Neural cell (in vitro differentiated cells): Measurements from ENCODE around the gene BHLHA15. TPM values are rescaled to one million over a fixed set of nuclear protein-coding genes. Genes with fewer than 3 reads are reported as not detected.

Experiments
- H2AFZ ChIP-seq: fragments of 200-600, 300-800 bp; sonication (generic), shearing (Covaris generic); 2 replicates; pipeline ENCODE4 v1.6.0; 2014; ENCODE audit warnings: low read depth, mild to moderate bottlenecking, antibody characterized with exemption, low read length, moderate library complexity
- H3F3A ChIP-seq: fragments of 200-600 bp; shearing (Covaris generic); 2 replicates; pipeline ENCODE4 v1.6.1; 2016; ENCODE audit warnings: mild to moderate bottlenecking, moderate library complexity, mixed read lengths, antibody characterized with exemption, low read length; ENCODE audit not compliant: insufficient read depth, poor library complexity, severe bottlenecking
- H3K27ac ChIP-seq: fragments of 200-600, 300-800 bp; sonication (generic), shearing (Covaris generic); 2 replicates; pipeline ENCODE4 v1.5.1; 2014; ENCODE audit warnings: mild to moderate bottlenecking, low read length, moderate library complexity
- H3K27me3 ChIP-seq: fragments of 300-800, 200-600 bp; sonication (generic), shearing (Covaris generic); 2 replicates; pipeline ENCODE4 v1.6.0; 2014; ENCODE audit warnings: mild to moderate bottlenecking, low read depth, low read length, moderate library complexity; ENCODE audit not compliant: insufficient read depth
- H3K36me3 ChIP-seq: fragments of 300-800, 200-600 bp; sonication (generic), shearing (Covaris generic); 2 replicates; pipeline ENCODE4 v1.5.1; 2014; ENCODE audit warnings: mild to moderate bottlenecking, antibody characterized with exemption, low read length, moderate library complexity; ENCODE audit not compliant: insufficient read depth
- H3K4me2 ChIP-seq: fragments of 300-800, 200-600 bp; sonication (generic), shearing (Covaris generic); 2 replicates; pipeline ENCODE4 v1.6.0; 2014; ENCODE audit warnings: mild to moderate bottlenecking, low read length
- H3K4me3 ChIP-seq: fragments of 300-800, 200-600 bp; sonication (generic), shearing (Covaris generic); 2 replicates; pipeline ENCODE4 v1.5.1; 2014; ENCODE audit warnings: mild to moderate bottlenecking, low read length, moderate library complexity
- H3K79me2 ChIP-seq: fragments of 200-600 bp; shearing (Covaris generic); replicated peaks from 2 replicates; pipeline ENCODE4 v1.6.0; 2014; ENCODE audit warnings: mild to moderate bottlenecking, low read length, moderate library complexity; ENCODE audit not compliant: insufficient read depth
- H3K9ac ChIP-seq: fragments of 300-800, 200-600 bp; sonication (generic), shearing (Covaris generic); 2 replicates; pipeline ENCODE4 v1.6.1; 2016; ENCODE audit warnings: mild to moderate bottlenecking, low read length, mixed read lengths
- H3K9me2 ChIP-seq: fragments of 200-600 bp; shearing (Covaris generic); 2 replicates; pipeline ENCODE4 v1.6.1; 2016; ENCODE audit warnings: mild to moderate bottlenecking, low read length, mixed read lengths; ENCODE audit not compliant: insufficient read depth
- H3K9me3 ChIP-seq: fragments of 200-600, 300-800 bp; sonication (generic), shearing (Covaris generic); 2 replicates; pipeline ENCODE4 v1.6.1; 2016; ENCODE audit warnings: mild to moderate bottlenecking, mixed run types, low read length, moderate library complexity, mixed read lengths
- H4K20me1 ChIP-seq: fragments of 200-600 bp; shearing (Covaris generic); 2 replicates; pipeline ENCODE4 v1.6.1; 2016; ENCODE audit warnings: mild to moderate bottlenecking, mixed run types; ENCODE audit not compliant: insufficient read depth
- EP300 ChIP-seq: fragments of 450-650 bp; conservative IDR thresholded peaks from 2 replicates; pipeline ENCODE4 v1.6.1; 2014; ENCODE audit warnings: antibody characterized with exemption, mild to moderate bottlenecking, moderate library complexity; ENCODE audit not compliant: poor library complexity, severe bottlenecking
- EZH2 ChIP-seq: fragments of 200-600, 300-800 bp; shearing (Covaris generic), sonication (generic); IDR thresholded peaks from 2 replicates; pipeline ENCODE4 v1.6.1; 2014; ENCODE audit warnings: antibody characterized with exemption, low read length, borderline replicate concordance, mild to moderate bottlenecking; ENCODE audit not compliant: insufficient read depth, poor library complexity, severe bottlenecking
- MXI1 ChIP-seq: fragments of 450-650 bp; conservative IDR thresholded peaks from 2 replicates; pipeline ENCODE4 v1.6.1; 2014; ENCODE audit warnings: antibody characterized with exemption, mild to moderate bottlenecking; ENCODE audit not compliant: poor library complexity, severe bottlenecking
- POLR2AphosphoS5 ChIP-seq: IDR thresholded peaks from 2 replicates; pipeline ENCODE4 v1.6.1; 2012
- RAD21 ChIP-seq: fragments of 450-650 bp; conservative IDR thresholded peaks from 2 replicates; pipeline ENCODE4 v1.6.1; 2014; ENCODE audit warnings: antibody characterized with exemption, mild to moderate bottlenecking, moderate library complexity
- REST ChIP-seq: IDR thresholded peaks from 2 replicates; pipeline ENCODE4 v1.6.1; 2012; ENCODE audit warnings: borderline replicate concordance
- SMC3 ChIP-seq: fragments of 450-650 bp; conservative IDR thresholded peaks from 2 replicates; pipeline ENCODE4 v1.6.1; 2014; ENCODE audit warnings: antibody characterized with exemption, mild to moderate bottlenecking, moderate library complexity; ENCODE audit not compliant: poor library complexity
- TAF1 ChIP-seq: IDR thresholded peaks from 2 replicates; pipeline ENCODE4 v1.6.1; 2012; ENCODE audit warnings: low read depth
- polyA plus RNA-seq: library from polyadenylated mRNA; depleted of rRNA; stranded (reverse); fragments of >200 nt; gene quantifications from 2 replicates; pipeline ENCODE4 v1.2.3, GENCODE V29; 2014
- TF ChIP-seq, protein P1 (sequence below): fragments of 450-650 bp; IDR thresholded peaks from 2 replicates; pipeline ENCODE4 v1.5.1; 2014; ENCODE audit warnings: antibody characterized with exemption, mild to moderate bottlenecking, moderate library complexity; ENCODE audit not compliant: poor library complexity, severe bottlenecking

Gene BHLHA15
- polyA plus RNA-seq, 1 donor from 2014 or later, result not detected

DNA sequence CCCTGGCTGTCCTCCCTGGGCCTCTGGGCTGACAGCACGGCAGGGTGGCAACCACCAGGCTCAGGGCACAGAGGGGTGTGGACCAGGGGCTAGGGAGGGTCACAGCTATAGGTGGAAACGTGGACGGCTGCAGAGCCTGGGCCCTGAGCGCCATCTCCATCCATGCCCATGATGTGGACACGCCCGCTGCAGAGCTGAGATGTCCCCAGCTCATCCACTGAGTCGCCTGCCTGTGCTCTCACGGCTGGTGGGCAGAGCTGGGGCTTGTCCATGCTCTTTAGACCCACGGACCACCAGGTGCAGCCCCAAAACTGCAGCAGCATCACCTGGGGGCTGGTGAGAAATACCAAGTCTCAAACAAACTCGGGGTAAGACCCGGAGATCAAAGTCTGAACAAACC, 24.7 kb downstream of the BHLHA15 start:
- Histone ChIP-seq H3K27me3 (no peaks in the 10 kb centered on the region), H3K4me3 (no peak overlapping the region), H3K27ac (no peak overlapping the region), H3K9me2 (no peaks in the 10 kb centered on the region), H3F3A (no peaks in the 10 kb centered on the region), H2AFZ (no peak overlapping the region), H3K79me2 (no peaks in the 10 kb centered on the region), H4K20me1 (no peaks in the 10 kb centered on the region), H3K4me2 (no peak overlapping the region), H3K9me3 (no peaks in the 10 kb centered on the region), H3K9ac (no peak overlapping the region), H3K36me3 (no peaks in the 10 kb centered on the region)
- no peak for TF ChIP-seq EZH2

DNA sequence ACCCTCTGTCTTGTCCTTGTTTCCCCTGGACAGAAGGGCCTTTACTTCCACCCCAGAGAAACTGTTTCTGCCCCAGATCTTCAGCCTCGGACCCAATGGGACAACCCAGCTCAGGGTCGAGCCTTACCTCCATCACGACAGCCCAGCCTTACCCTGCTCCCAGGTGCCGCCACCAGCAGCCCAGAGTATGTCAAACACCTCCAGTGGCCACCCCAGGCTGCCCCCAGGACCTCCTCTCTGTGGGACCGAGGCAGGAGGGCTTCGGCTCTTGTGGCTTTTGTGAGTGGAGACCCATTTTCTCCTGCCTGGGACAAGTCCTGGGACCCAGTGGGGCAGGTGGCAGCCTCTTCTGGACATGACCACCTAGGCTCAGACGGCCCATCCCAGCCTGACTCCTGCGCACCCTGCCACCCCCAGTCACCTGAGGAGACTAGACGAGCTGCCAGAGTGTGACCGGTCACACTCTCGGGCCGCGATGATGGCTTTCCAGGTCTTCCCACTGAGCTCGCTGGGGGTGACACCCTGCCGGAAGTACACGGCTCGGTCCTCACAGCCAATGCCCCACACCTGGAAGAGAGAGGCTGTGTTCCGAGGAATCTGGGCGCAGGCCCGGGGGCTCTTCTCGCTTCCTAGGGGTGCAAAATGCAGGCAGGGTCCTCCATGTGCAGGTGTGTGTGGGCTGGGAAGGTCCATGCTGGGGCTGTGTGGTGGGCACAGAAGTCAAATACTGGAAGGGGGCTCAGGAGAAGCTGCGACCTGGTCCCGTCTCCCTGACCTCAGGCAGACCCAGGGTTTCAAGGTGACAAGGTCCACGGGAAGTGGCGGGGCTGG, 25.3 kb downstream of the BHLHA15 start:
- Histone ChIP-seq H3K4me2 (no peak overlapping the region), H3K36me3 (no peaks in the 10 kb centered on the region), H3K9me3 (no peaks in the 10 kb centered on the region), H3K79me2 (no peaks in the 10 kb centered on the region), H3F3A (no peaks in the 10 kb centered on the region), H4K20me1 (no peaks in the 10 kb centered on the region), H3K27ac (no peak overlapping the region), H3K9ac (no peak overlapping the region), H3K4me3 (no peak overlapping the region), H3K9me2 (no peaks in the 10 kb centered on the region), H3K27me3 (no peaks in the 10 kb centered on the region), H2AFZ (no peak overlapping the region)
- TF ChIP-seq POLR2AphosphoS5 (no peak), EP300 (no peak), SMC3 (no peak), EZH2 (no peak), MXI1 (no peak), TAF1 (no peak), RAD21 (no peak), REST (no peak)
- TF ChIP-seq, protein P1, sequence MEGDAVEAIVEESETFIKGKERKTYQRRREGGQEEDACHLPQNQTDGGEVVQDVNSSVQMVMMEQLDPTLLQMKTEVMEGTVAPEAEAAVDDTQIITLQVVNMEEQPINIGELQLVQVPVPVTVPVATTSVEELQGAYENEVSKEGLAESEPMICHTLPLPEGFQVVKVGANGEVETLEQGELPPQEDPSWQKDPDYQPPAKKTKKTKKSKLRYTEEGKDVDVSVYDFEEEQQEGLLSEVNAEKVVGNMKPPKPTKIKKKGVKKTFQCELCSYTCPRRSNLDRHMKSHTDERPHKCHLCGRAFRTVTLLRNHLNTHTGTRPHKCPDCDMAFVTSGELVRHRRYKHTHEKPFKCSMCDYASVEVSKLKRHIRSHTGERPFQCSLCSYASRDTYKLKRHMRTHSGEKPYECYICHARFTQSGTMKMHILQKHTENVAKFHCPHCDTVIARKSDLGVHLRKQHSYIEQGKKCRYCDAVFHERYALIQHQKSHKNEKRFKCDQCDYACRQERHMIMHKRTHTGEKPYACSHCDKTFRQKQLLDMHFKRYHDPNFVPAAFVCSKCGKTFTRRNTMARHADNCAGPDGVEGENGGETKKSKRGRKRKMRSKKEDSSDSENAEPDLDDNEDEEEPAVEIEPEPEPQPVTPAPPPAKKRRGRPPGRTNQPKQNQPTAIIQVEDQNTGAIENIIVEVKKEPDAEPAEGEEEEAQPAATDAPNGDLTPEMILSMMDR, result no peak
